ENCODE data around the gene KCNH6.

The KCNH6 gene

GRCh38 chr17:63514477-63514876 is 8.7 kb upstream of the KCNH6 start:
- DNase-seq = no peak

GRCh38 chr17:63514974-63515373 is 8.2 kb upstream of the KCNH6 start:
- no peak for DNase-seq

- DNase-seq = no peak
Measured at GRCh38 chr17:63515426-63515825, 7.7 kb upstream of the KCNH6 start.

- no peak for DNase-seq
Measured at GRCh38 chr17:63516910-63517824, 6.0 kb upstream of the KCNH6 start.

GRCh38 chr17:63517825-63518534 is 5.2 kb upstream of the KCNH6 start:
- DNase-seq = peak; percentile 23

GRCh38 chr17:63519116-63519881 is 3.9 kb upstream of the KCNH6 start:
- no peak for DNase-seq

- peak; percentile 70 for DNase-seq
Measured at GRCh38 chr17:63519972-63520882, 2.9 kb upstream of the KCNH6 start.

GRCh38 chr17:63524051-63524450 is 893 bp downstream of the KCNH6 start:
- no peak for DNase-seq

GRCh38 chr17:63525190-63525946 is 2.2 kb downstream of the KCNH6 start:
- DNase-seq = peak; percentile 47

- no peak for DNase-seq
Measured at GRCh38 chr17:63526861-63527260, 3.7 kb downstream of the KCNH6 start.

GRCh38 chr17:63528183-63528582 is 5.0 kb downstream of the KCNH6 start:
- peak; percentile 91 for DNase-seq

GRCh38 chr17:63529711-63530556 is 6.8 kb downstream of the KCNH6 start:
- DNase-seq = no peak

GRCh38 chr17:63530557-63531021 is 7.4 kb downstream of the KCNH6 start:
- DNase-seq = no peak

- DNase-seq = no peak
Measured at GRCh38 chr17:63531022-63531965, 8.1 kb downstream of the KCNH6 start.

GRCh38 chr17:63533433-63534077 is 10.4 kb downstream of the KCNH6 start:
- no peak for DNase-seq

GRCh38 chr17:63534078-63534570 is 11.0 kb downstream of the KCNH6 start:
- DNase-seq = no peak

GRCh38 chr17:63534816-63535455 is 11.8 kb downstream of the KCNH6 start:
- DNase-seq = no peak

GRCh38 chr17:63535640-63536039 is 12.5 kb downstream of the KCNH6 start:
- DNase-seq = no peak
